Neural progenitor cell (in vitro differentiated cells): Measurements from ENCODE around the gene THAP11.

Source experiments
- EZH2 ChIP-seq: fragments of 200-600 bp; sonication (generic); IDR thresholded peaks from 2 replicates; pipeline ENCODE4 v1.6.1; 2017; ENCODE audit warnings: antibody characterized with exemption, mild to moderate bottlenecking, moderate library complexity
- TF ChIP-seq, protein P1 (sequence below): fragments of 200-600 bp; sonication (generic); IDR thresholded peaks from 2 replicates; pipeline ENCODE4 v1.5.1; 2017; ENCODE audit warnings: antibody characterized with exemption, mild to moderate bottlenecking

DNA sequence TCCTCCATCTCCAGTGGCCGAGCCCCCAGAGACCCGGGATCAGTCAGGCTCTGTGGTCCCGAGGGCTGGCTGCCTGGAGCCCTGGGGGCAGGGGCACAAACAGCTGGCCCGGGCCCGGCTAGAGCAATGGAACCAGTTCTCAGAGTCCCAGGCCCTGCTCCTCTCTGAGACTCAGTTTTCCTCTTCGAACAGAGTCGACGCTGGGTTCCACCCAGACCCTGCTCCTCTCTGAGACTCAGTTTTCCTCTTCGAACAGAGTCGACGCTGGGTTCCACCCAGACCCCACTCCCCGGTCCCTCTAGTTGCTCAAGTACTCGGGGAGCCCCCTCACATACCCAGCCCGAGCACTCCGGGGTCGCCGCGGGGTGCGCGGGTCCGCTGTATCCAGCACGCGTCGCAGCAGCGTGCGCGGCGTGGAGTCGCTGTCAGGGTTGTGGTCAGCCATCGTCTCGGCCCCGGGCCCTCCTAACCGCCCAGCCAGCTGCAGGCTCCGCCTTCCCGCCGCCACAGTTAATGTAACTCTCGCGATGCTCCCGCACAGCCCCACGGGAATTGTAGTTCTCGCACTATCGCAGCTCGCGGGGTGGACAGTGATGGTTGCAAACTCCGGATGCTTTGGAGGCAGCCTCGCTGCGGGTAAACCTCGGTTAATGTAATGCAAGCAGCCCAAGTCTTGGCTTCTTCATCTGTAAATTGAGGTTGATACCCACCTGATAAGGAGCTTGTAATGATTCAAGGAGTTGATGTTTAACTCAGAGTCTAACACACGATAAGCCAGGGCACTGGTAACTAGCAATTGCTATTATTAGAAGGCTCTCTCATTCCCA, 8.5 kb upstream of the THAP11 start:
- TF ChIP-seq, protein P1, sequence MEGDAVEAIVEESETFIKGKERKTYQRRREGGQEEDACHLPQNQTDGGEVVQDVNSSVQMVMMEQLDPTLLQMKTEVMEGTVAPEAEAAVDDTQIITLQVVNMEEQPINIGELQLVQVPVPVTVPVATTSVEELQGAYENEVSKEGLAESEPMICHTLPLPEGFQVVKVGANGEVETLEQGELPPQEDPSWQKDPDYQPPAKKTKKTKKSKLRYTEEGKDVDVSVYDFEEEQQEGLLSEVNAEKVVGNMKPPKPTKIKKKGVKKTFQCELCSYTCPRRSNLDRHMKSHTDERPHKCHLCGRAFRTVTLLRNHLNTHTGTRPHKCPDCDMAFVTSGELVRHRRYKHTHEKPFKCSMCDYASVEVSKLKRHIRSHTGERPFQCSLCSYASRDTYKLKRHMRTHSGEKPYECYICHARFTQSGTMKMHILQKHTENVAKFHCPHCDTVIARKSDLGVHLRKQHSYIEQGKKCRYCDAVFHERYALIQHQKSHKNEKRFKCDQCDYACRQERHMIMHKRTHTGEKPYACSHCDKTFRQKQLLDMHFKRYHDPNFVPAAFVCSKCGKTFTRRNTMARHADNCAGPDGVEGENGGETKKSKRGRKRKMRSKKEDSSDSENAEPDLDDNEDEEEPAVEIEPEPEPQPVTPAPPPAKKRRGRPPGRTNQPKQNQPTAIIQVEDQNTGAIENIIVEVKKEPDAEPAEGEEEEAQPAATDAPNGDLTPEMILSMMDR, result no peak
- TF ChIP-seq EZH2, result no peak
